Stimulated activated CD4-positive, alpha-beta T cell treated with anti-CD3 and anti-CD28 coated beads, TNF-alpha, amount 100 ng/mL, for 1 hour (primary cell): Measurements from ENCODE around the gene COL4A1.

Experiments used
- DNase-seq, 3 donors: peaks; one replicate each; pipeline ENCODE4 v3.0.0-alpha.2; 2020; ENCODE audit warnings: low read depth in 3 of 3, low spot score in 1 of 3

COL4A1 gene

GRCh38 chr13:110261166-110262081, 45.5 kb downstream of the COL4A1 start:
- no peak for DNase-seq

GRCh38 chr13:110259651-110260050, 47.3 kb downstream of the COL4A1 start:
- DNase-seq: no peak

DNA sequence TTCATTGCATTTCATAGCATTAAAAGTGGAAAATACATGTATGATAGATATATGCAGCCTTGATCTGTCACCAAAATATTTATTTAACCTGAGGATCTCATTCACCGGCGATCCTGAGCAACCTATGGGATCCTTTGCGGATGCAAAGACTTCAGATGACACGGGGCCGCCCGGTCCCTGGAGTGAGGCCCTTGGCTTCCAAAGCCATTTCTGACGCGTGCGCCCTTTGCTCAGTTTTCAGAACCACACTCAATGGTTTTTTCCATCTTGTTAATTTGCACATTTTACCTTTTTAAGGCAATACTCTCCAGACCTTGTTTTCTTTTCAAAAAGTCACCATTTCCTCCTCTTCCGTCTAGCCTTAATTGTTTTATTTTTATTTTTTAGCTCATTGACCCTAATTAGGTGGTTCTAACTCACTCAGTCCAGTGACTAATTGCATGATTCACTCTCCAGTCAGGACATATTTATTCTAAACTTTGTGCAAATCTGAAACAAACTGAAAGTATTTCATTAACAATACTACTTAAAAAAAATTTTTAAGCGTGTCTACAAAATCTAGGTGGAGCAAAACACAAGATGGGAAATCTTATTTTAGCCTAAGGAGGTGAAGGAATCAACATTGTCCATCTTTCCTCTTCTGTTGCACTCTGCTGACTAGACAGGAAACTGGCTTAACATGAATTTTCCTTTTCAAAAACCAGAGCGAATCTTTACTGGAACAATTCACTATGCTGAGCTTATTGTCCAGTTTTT, 47.9 kb downstream of the COL4A1 start:
- DNase-seq: no peak

- DNase-seq: no peak
Observed at GRCh38 chr13:110257408-110257807, 49.5 kb downstream of the COL4A1 start.

GRCh38 chr13:110256126-110256905, 50.6 kb downstream of the COL4A1 start:
- DNase-seq: no peak

DNA sequence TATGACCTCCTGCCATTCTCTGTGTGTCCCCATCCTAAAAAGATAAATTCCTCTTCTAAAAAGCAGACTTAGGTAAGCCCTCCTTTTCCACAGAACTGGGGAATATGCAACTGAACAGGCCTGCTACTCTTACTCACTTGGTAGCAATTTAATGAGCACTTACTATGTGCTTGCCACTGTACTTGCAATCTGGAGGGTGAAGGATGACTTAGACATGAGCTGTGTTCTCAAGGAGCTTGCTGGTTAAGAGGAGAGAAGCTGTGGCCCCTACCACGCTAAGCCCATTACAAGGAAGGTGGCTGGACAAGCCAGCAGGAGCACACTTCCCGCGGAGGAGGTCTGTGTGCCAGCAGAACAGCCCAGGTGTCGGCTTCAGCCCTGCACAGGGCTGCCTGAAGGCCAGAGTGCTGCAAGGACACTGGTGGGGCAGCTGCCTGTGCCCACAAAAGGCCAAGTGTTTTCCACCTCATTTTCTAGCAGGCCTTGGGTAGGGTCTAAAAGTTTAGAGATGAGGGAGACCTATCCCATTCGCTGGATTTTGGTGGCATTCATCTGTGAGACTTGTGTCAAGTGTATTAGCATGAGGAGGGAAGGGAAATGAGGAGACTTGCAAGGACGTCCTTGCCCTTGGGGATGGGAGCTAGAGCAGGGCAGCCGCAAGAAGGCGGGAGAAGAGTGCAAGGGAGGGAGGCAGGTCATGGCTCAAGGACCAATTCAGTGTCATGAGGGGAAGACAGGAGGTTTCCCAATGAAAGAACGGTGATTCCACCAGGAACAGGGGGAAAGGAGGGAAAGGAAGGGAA, 52.0 kb downstream of the COL4A1 start:
- no peak for DNase-seq

DNA sequence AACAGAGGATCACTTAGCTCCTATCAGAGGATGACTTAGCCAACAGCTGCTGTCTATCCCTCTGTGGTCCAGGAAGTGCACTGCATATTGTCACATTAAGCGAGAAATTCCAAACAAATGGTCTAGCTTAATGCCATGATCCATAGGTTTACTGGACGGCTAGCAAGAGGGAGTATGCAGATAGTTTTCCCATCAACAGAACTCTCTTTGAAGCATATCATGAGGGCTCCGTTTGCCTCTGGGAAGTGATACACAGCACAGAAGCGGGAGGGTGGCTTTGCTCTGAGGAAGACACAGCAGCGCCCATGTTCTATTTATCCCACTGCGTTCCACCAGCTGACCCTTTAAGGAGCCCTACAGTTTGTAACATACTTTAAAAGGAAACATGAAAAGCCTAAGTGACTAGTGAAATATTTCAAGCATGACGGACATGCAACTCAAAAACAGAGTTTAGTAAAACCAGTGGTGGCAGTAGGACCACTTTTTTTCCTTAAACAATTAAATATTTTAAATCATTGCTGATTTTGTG, 52.7 kb downstream of the COL4A1 start:
- DNase-seq: no peak

DNA sequence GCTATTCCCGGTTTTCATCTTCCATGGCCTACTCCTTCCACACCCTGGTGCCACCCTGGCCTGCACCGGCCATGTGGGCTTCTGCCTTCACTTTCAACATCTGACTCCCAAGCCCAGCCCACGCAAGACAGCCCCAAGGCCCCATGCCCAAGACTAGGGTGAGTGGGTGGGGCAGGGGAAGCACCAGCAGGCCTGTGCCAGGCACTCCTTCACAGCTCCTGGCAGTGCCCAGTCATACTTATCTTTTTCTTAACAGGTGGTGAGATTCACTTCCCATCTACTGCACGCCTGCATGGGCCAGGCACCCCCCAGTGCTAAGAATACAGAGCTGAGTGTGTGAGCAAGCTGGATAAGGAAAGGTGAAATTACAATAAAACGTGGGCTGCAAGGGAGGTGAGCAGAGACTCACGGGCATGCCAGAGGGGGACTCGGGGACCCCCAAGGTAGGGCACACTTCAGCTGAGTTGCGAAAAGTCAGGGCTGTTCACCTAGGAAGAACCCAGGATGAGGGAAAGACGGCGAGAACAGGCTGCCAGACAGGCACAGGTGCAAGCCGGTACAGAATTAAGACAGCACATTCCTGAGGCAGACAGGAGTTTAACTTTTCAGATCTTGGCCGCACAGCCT, 55.7 kb downstream of the COL4A1 start:
- no peak for DNase-seq

DNA sequence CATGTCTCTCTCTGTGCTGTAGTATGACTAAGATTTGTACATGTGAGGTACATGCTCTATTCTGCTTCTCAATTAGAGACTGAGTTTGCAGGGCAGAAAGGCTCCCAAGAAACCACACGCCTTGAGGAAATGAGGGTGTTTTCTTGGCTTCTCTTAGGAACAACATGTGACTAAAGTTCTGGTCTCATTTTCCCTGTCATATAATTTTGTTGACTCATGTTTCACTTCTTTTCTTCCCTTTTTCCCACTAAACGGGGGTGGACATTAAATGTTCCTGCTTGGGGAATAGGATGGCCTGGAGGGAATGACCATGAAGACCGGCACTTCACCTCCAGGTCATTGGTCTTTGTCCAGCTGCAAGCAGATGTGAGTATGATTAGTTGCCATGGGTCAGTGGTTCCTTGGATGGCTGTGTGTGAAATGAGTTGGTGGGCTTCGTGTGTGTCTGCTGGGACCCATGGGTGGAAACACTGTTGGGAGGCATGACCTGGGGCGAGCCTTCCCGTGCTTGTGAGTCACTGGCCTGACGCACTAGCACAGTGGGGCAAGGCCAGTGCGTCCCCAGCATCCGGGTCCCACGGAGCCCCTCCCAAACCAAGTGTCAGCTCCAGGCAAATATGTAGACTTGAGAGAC, 56.6 kb downstream of the COL4A1 start:
- no peak for DNase-seq

DNA sequence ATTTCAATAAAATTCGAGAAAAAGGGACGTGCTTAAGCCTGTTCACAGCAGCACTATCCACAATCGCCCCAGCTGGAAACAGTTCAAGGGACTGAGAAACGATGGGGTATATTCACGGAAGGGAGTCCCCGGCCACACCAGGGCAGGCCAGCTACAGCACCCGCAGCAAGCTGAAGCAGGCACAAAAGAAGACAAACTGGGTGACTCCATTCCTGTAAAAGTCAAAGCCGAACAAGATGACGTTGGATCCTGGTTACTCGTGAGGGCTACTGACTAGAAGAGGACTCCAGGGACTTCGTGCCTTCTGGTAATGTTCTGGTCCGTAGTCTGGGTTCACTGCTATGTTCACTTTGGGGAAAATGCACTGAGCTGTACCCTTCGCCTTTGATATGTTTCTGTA, 57.6 kb downstream of the COL4A1 start:
- DNase-seq: no peak

GRCh38 chr13:110248449-110249143, 58.4 kb downstream of the COL4A1 start:
- no peak for DNase-seq

GRCh38 chr13:110246530-110246929, 60.4 kb downstream of the COL4A1 start:
- DNase-seq: no peak

DNA sequence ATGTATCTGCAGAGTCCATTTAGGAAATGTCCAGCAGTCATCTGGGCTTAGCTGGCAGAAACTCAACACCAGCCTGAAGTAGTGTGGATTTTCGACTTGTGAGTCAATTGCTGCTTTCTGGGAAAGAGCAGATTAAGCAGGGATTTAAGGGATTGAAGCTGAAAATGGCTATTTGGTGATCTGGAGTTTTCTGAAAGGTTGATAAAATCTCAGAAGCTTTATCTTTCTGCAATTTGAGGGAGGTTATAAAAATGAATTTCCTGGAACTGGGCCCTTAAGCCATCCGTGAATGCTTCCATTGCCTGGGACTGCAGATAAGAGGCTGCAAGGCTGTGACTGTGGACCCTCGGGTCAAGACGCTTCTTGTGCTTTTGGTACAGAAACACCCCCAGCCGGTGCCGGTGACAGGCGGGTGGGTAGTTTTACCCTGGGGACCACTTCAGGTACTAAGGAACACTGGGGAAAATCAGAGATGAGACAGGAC, 61.5 kb downstream of the COL4A1 start:
- no peak for DNase-seq

DNA sequence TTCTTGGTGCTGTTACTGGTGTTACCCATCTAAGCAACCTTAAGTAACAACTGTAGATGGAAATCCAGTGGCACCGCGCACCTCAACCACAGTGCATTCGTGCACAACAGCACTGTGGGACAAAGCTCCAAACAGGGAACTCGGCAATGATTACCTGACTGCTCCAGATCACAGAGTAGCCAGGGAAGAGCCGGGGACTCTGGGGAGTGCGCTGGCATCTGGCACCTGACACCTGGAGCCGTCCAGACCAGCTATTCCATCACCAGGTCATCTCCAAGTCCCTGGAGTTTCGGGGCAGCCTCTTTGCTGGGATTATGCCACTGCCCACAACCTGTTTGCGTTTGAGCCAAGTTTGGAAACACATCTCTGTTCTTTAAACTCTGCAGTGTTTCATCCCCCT, 62.0 kb downstream of the COL4A1 start:
- no peak for DNase-seq

DNA sequence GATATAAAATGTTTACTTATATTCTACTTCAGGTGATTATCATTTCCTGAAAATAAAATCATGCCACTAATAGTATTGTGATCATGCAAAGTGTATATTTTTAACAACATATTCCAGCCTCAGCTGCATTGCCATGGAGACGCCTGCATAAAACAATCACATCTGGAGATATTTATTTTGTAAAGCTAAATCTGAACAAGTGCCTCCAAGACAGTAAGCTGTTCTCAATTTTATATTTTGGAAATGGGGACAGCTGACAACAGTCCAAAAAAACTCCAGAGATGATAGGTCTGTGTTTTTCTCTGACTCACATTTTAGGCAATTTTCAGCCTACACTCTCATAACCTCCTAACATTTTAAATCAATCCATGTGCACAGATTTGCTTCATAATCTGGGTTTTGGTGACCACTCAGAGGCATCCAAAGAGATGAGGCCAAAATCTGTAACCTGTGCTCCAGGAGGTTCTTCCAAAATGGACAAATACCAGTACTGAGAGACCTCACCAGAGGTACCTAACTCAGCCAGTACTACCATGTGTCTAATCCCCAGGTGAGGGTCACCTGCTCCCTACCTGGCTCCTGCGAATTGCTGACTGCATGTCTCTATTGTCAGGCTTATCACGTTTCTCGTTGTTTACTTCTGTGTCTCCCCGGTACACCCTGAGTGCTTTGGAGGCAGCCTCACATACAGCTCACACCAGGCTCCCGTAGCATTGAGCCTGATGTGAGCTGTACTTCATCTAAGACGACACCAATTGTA, 62.7 kb downstream of the COL4A1 start:
- DNase-seq: no peak

DNA sequence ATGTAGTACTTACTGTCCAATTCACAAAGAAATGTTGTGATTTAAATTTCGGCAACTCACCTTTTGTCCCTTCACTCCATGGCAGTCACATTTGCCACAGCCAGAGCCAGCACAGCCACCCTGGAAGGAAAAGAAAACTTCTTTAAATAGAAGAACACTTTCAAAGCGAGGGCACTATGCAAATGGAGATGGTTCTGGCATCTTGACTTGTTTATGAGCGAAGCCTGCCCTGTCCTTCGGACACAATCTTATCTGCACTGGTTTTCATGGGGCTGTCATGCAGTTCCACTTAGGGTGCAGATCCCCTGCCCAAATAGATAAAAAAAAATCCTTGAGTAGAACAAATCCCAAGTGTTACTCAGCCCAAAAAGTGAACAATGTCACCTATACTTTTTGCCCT, 64.3 kb downstream of the COL4A1 start:
- no peak for DNase-seq

DNA sequence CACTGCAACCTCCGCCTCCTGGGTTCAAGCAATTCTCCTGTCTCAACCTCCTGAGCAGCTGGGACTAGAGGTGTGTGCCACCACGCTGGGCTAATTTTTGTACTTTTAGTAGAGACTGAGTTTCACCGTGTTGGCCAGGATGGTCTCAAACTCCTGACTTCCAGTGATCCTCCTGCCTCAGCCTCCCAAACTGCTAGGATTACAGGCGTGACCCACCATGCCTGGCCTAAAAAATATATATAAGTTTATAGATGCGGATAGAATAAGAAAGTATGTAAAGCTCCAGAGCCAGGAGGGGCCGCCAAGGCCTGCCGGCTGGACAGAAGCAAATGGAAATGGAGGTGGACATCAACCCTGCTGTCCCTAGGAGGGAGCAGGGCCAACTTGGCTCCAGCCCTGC, 66.0 kb downstream of the COL4A1 start:
- no peak for DNase-seq

GRCh38 chr13:110240352-110240751, 66.6 kb downstream of the COL4A1 start:
- no peak for DNase-seq
